ENCODE results near the gene FAM50B.
"Not testable (repeated sequence)": the region's sequence is repeated elsewhere in the genome, so short reads cannot be mapped to it uniquely, and the experiment has no call there.

Gene FAM50B

DNA sequence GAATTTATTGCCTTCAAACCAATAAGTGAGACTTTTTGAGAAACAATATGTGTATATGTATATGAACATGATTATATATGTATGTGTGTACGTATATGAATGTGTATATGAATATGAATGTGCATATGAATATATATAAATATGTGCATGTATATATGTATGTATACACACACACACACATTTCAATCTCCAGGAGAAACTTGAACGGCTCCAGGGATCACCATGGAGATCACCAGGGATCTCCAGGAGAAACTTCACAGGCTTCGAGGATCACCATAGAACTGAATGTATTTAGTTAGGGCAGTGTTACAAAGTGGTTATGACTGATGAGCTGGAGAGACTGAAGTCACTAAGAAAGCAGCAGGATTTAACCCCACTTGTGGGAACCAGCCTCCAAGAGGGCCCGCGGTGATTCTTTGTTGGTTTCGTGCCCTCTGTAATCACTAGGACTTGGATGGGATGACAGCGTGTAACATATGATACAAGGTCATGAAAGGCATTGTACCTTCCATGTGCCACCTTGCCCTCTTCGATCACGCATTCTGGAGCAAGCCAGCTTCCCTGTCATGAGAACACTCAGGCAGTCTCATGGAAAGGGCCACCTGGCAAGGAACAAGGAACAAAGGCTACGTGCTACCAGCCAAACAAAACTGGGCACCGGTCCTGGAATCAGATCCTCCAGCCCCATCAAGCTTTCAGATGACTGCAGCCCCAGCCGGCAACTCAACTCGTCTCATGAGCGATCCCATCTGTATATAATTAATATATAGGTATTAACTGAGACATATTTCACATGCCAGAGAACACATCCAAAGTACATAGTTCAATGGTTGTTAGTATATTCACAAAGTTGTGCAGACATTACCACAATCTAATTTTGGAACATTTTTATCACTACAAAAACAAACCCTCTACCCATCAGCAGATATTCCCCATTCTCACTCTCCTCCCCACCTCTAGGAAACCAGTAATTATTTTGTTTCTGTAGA, 8.6 kb downstream of the FAM50B start:
- no peak overlapping the region for H3K4me3 ChIP-seq (ENCODE audit: low read length)
- no peaks in the 10 kb centered on the region for H3K36me3 ChIP-seq (ENCODE audit: control insufficient read depth, insufficient read depth, low read length)
- no peaks in the 10 kb centered on the region for H3K9me3 ChIP-seq (ENCODE audit: control insufficient read depth, low read length)
- H3K9ac ChIP-seq (ENCODE audit: low read length), result no peak overlapping the region
- H3K4me1 ChIP-seq (ENCODE audit: control insufficient read depth, insufficient read depth, low read length), result no peaks in the 10 kb centered on the region
- H3K27me3 ChIP-seq (ENCODE audit: control insufficient read depth, insufficient read depth, low read length), result no peaks in the 10 kb centered on the region

DNA sequence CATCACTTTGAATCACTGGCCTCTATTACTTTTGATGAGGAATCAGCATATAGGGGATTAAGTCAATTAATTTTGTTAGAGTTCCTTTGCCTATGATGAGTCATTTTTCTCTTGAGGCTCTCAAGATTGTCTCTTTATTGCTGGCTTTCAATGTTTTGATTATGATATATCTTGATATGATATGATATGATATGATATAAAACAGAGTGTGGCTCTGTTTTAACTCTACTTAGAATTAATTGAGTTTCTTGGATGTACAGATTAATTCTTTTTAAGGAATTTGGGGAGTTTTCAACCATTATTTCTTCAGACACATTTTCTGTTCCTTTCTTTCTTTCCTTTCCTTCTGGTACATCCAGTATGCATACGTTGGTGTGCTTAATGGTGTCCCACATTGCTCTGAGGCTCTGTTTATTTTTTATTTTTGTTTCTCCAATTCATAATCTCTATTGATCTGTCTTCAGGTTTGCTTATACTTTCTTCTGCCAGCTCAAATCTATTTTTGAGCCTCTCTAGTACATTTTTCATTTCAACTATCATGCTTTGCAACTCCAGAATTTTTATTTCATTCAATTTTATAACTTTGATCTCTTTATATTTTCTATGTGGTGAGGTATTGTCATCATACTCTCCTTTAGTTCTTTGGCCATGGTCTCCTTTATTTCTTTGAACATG, 10.8 kb downstream of the FAM50B start:
- Histone ChIP-seq H3K4me1 (ENCODE audit: control insufficient read depth, insufficient read depth, low read length) (no peaks in the 10 kb centered on the region), H3K27me3 (ENCODE audit: control insufficient read depth, insufficient read depth, low read length) (no peaks in the 10 kb centered on the region), H3K9me3 (ENCODE audit: control insufficient read depth, low read length) (no peaks in the 10 kb centered on the region), H3K4me3 (ENCODE audit: low read length) (no peak overlapping the region), H3K36me3 (ENCODE audit: control insufficient read depth, insufficient read depth, low read length) (no peaks in the 10 kb centered on the region), H3K9ac (ENCODE audit: low read length) (no peak overlapping the region)

DNA sequence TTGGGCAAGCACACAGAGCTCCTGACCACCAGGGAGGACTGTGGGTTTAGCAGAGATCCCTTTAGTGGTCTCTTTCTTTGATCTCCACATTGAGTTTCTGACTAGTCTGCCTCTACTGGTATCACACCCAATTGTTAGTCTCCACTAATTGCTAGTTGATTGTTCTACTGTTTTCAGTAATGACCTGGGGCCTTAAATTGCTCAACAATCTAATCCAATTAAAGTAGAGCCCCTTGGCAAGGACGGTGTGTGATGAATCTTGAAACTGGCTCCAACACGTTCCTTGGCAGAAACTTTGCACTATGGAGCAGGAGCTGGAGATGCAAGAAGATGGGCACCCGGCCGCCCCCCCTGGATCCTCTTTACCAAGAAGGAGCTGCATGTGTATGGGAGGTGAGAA, 12.3 kb downstream of the FAM50B start:
- Histone ChIP-seq H3K9me3 (ENCODE audit: control insufficient read depth, low read length) (no peaks in the 10 kb centered on the region), H3K36me3 (ENCODE audit: control insufficient read depth, insufficient read depth, low read length) (no peaks in the 10 kb centered on the region), H3K27me3 (ENCODE audit: control insufficient read depth, insufficient read depth, low read length) (no peaks in the 10 kb centered on the region), H3K4me1 (ENCODE audit: control insufficient read depth, insufficient read depth, low read length) (no peaks in the 10 kb centered on the region), H3K4me3 (ENCODE audit: low read length) (no peak overlapping the region), H3K9ac (ENCODE audit: low read length) (no peak overlapping the region)

DNA sequence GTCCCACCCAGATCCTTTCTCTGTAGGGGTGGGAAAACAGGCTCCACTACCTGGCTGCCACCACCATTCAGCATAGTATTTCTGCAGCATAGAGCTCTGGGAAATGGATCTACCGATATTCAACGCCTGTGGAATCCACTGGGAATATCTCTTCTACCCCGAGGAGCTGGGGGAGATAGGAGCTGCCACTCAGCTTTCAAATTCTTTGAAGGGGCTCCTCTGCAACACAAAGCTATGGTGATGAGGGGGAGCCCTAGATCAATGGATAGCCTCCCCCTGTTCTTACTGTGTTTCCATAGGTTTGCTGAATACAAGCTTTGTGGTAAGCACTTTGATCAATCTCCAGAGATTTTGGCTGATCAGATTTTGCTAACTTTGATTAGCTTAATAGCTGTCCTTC, 12.9 kb downstream of the FAM50B start:
- H3K9me3 ChIP-seq (ENCODE audit: control insufficient read depth, low read length), result no peaks in the 10 kb centered on the region
- no peaks in the 10 kb centered on the region for H3K36me3 ChIP-seq (ENCODE audit: control insufficient read depth, insufficient read depth, low read length)
- no peak overlapping the region for H3K9ac ChIP-seq (ENCODE audit: low read length)
- H3K4me1 ChIP-seq (ENCODE audit: control insufficient read depth, insufficient read depth, low read length), result peaks cover 2% of the 10 kb centered on the region
- H3K27me3 ChIP-seq (ENCODE audit: control insufficient read depth, insufficient read depth, low read length), result no peaks in the 10 kb centered on the region
- no peak overlapping the region for H3K4me3 ChIP-seq (ENCODE audit: low read length)

DNA sequence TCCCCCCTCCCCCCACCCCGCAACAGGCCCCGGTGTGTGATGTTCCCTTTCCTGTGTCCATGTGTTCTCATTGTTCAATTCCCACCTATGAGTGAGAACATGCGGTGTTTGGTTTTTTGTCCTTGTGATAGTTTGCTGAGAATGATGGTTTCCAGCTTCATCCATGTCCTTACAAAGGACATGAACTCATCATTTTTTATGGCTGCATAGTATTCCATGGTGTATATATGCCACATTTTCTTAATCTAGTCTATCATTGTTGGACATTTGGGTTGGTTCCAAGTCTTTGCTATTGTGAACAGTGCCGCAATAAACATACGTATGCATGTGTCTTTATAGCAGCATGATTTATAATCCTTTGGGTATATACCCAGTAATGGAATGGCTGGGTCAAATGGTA, 14.1 kb downstream of the FAM50B start:
- peaks cover 13% of the 10 kb centered on the region for H3K4me1 ChIP-seq (ENCODE audit: control insufficient read depth, insufficient read depth, low read length)
- H3K4me3 ChIP-seq (ENCODE audit: low read length); H3K9me3 ChIP-seq (ENCODE audit: control insufficient read depth, low read length); H3K9ac ChIP-seq (ENCODE audit: low read length); H3K27me3 ChIP-seq (ENCODE audit: control insufficient read depth, insufficient read depth, low read length); H3K36me3 ChIP-seq (ENCODE audit: control insufficient read depth, insufficient read depth, low read length): not testable (repeated sequence)

DNA sequence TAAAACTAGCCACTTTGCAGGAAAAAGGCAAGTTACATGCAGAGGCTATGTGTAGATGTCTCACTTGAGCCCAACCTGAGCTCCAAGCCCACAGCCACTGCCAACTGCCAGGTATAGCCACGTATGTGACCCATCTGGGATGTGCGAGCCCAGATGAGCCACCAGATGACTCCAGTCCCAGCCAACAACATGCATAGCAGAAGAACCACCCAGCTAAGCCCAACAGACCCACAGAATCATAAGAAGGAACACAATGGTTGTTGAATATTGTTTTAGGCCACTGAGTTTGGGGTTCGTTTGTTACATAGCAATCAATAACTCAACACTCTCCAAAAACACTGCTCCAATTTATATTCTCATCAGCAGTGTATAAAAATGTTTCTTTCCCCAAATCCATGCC, 16.3 kb downstream of the FAM50B start:
- H3K27me3 ChIP-seq (ENCODE audit: control insufficient read depth, insufficient read depth, low read length), result no peaks in the 10 kb centered on the region
- H3K4me1 ChIP-seq (ENCODE audit: control insufficient read depth, insufficient read depth, low read length), result peaks cover 28% of the 10 kb centered on the region
- no peaks in the 10 kb centered on the region for H3K36me3 ChIP-seq (ENCODE audit: control insufficient read depth, insufficient read depth, low read length)
- H3K4me3 ChIP-seq (ENCODE audit: low read length), result no peak overlapping the region
- no peak overlapping the region for H3K9ac ChIP-seq (ENCODE audit: low read length)
- no peaks in the 10 kb centered on the region for H3K9me3 ChIP-seq (ENCODE audit: control insufficient read depth, low read length)

DNA sequence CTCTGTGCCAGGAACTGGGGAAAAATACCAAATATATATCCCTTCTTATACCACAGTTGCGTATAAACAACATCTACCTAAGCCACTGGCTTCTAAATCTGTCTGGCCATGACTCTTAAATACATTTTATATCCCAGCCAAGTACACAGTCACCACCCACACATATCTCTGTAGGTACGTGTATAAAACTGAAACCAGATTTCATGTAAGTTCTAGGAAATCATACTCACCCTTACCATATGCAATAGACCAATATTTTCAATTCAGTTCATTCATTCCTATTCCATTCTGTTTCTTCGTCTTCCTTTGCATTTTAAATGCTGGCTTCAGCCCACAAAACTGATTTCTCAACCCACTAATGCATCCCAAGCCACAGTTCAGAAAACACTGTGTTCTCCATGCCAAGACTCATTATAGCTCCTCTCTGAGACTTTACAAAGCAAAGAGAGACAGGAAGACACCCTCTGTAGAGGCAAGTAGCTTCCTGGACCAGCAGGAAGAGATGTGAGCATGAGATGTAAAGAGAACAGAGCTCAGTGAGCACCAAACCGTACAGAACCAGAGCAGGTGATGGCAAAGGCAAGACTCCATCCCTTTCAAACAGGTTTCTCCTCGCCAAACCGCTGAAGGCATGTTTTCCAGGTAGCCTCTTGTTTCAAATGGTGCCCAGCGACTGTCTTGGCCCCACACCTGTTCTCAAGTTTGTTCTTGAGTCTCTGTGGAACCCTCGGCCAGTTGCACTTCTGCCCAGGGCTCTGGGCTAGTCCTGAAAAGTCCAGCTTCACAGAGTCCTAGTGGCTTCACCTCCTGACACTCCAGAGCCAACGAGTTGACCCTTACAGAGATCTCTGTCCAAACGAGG, 18.7 kb downstream of the FAM50B start:
- Histone ChIP-seq H3K9ac (ENCODE audit: low read length) (no peak overlapping the region), H3K4me1 (ENCODE audit: control insufficient read depth, insufficient read depth, low read length) (peaks cover 34% of the 10 kb centered on the region), H3K9me3 (ENCODE audit: control insufficient read depth, low read length) (no peaks in the 10 kb centered on the region), H3K27me3 (ENCODE audit: control insufficient read depth, insufficient read depth, low read length) (no peaks in the 10 kb centered on the region), H3K4me3 (ENCODE audit: low read length) (no peak overlapping the region), H3K36me3 (ENCODE audit: control insufficient read depth, insufficient read depth, low read length) (no peaks in the 10 kb centered on the region)

DNA sequence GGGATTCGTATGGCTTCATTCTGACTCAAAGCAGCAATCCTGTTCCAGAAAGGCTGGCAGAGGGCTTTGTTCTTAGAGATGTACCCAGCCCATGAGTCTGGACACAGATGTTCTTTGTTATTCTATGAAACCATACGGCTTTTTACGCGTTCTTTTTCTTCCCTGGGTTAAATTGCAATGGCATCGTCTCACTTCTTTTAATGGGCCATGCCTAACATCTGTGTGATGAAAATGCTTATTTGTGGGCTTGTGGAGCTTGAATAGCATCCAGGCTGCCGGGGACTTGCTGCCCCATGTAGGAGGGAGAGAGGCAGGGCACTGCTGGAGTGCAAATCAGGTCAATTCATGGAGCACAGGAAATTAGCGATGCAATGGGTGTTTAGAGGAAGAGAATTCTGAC, 19.4 kb downstream of the FAM50B start:
- H3K4me1 ChIP-seq (ENCODE audit: control insufficient read depth, insufficient read depth, low read length), result peaks cover 34% of the 10 kb centered on the region

DNA sequence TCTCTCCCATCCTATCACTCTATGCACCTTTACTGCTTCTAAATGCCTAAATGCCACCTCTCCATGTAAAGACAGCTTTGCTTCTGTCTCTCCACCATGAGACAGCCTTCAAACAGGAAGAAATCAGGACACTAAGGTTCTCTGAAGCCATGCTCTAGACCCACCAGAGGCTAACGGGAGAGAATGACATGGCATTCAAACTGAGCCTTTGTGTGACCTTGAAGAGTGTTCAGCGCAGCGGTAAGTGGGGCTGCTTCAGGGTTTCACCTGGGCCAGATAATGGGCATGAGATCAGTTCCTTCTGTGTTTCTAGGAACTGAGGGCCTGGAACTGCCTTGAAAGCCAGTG, 20.1 kb downstream of the FAM50B start:
- Histone ChIP-seq H3K4me1 (ENCODE audit: control insufficient read depth, insufficient read depth, low read length) (peaks cover 34% of the 10 kb centered on the region), H3K9me3 (ENCODE audit: control insufficient read depth, low read length) (no peaks in the 10 kb centered on the region), H3K27me3 (ENCODE audit: control insufficient read depth, insufficient read depth, low read length) (no peaks in the 10 kb centered on the region), H3K4me3 (ENCODE audit: low read length) (no peak overlapping the region), H3K9ac (ENCODE audit: low read length) (no peak overlapping the region), H3K36me3 (ENCODE audit: control insufficient read depth, insufficient read depth, low read length) (no peaks in the 10 kb centered on the region)

More for the DNA sequence above, 19.4 kb downstream of the FAM50B start:
- no peak overlapping the region for H3K4me3 ChIP-seq (ENCODE audit: low read length)
- H3K36me3 ChIP-seq (ENCODE audit: control insufficient read depth, insufficient read depth, low read length), result no peaks in the 10 kb centered on the region
- H3K9me3 ChIP-seq (ENCODE audit: control insufficient read depth, low read length), result no peaks in the 10 kb centered on the region
- no peaks in the 10 kb centered on the region for H3K27me3 ChIP-seq (ENCODE audit: control insufficient read depth, insufficient read depth, low read length)
- H3K9ac ChIP-seq (ENCODE audit: low read length), result no peak overlapping the region

DNA sequence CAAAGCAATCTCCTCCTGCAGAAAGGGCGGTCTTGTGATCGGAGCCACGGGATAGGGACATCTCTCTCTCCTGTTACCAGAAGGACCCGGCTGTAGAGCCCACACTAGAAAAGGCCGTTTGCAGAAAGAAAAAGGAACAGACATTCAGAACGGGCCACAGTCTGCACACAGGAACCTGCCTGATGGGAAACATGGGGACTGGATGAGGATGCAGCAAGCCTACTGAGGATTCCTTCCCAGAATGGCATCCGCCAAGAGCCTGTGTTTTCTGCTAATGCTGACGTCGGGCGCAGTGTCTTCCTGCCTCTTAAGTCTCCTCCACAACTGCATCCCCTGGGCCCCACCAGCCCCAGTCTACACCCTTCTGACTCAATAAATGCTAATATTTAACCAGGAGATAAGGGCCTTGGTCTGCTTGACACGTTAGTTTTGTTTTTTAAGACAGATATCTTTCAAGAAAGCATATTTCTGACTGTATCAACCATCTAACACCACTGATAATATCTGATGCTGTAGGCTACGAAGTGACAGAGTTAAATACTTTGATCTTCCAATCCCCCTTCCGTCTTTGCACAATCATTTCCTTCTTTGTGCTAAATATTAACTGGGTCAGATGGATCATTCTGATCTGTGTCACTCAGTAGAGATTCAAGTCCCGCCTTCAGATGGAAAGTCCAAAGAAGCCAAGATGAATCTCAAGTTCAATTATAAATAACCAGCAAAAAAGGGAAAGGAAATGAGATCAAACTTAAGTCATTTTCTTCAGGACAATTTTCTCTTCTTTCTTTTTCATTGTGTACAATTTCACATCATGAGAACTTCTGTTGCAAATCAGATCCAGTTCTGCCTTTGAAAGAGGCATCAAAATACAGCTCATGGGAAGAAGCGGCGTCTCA, 20.7 kb downstream of the FAM50B start:
- no peaks in the 10 kb centered on the region for H3K27me3 ChIP-seq (ENCODE audit: control insufficient read depth, insufficient read depth, low read length)
- H3K36me3 ChIP-seq (ENCODE audit: control insufficient read depth, insufficient read depth, low read length), result no peaks in the 10 kb centered on the region
- H3K9me3 ChIP-seq (ENCODE audit: control insufficient read depth, low read length), result no peaks in the 10 kb centered on the region
- H3K4me1 ChIP-seq (ENCODE audit: control insufficient read depth, insufficient read depth, low read length), result peaks cover 34% of the 10 kb centered on the region
- no peak overlapping the region for H3K9ac ChIP-seq (ENCODE audit: low read length)
- no peak overlapping the region for H3K4me3 ChIP-seq (ENCODE audit: low read length)

DNA sequence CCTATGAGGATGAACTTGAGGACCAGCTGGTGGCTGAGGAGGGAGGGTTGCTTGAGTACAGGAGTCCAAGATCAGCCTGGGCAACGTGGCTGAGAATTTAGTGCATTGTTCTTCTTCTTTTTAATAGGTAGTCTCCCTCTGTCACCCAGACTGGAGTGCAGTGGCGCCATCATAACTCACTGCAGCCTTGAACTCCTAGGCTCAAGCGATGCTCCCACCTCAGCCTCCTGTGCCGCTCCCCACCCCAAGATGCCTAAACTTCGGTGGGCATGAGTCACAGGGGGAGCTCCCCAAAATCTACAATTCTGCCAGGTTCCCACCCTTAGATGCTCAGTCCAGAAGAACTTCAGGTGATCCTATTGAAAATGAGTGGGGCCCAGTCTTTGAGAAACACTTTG, 21.4 kb downstream of the FAM50B start:
- H3K9ac ChIP-seq (ENCODE audit: low read length), result no peak overlapping the region
- no peaks in the 10 kb centered on the region for H3K9me3 ChIP-seq (ENCODE audit: control insufficient read depth, low read length)
- no peak overlapping the region for H3K4me3 ChIP-seq (ENCODE audit: low read length)
- no peaks in the 10 kb centered on the region for H3K27me3 ChIP-seq (ENCODE audit: control insufficient read depth, insufficient read depth, low read length)
- H3K36me3 ChIP-seq (ENCODE audit: control insufficient read depth, insufficient read depth, low read length), result no peaks in the 10 kb centered on the region
- H3K4me1 ChIP-seq (ENCODE audit: control insufficient read depth, insufficient read depth, low read length), result peaks cover 34% of the 10 kb centered on the region
